Psoas muscle (tissue), 8 donors: ENCODE results near the gene BCL11B. TPM values are rescaled to one million over a fixed set of nuclear protein-coding genes. Genes with fewer than 3 reads are reported as not detected.

ENCODE experiments used
- ATAC-seq, 4 donors: fragments of 200-7000 bp; cut with Tn5 transposase; one replicate each; pipeline ENCODE4 v1.9.1; 2020; ENCODE audit warnings: moderate library complexity in 3 of 4, mild to moderate bottlenecking in 2 of 4
- DNase-seq, 2 donors: peaks; one replicate each; pipeline ENCODE4 v3.0.0-alpha.2; 2020
- H3K27ac ChIP-seq: fragments of 200-600 bp; one replicate; pipeline ENCODE4 v1.8.0; 2022
- H3K27me3 ChIP-seq, 3 donors: fragments of 200-600 bp in 1 of 3; one replicate each; pipeline versions ENCODE4 v1.6.1 to v1.8.0; 2013 to 2022; ENCODE audit warnings: low read length in 2 of 3, mild to moderate bottlenecking in 2 of 3, moderate library complexity in 1 of 3; ENCODE audit not compliant: insufficient read depth in 3 of 3
- H3K36me3 ChIP-seq, 2 donors: fragments of 200-600 bp in 1 of 2; one replicate each; pipeline versions ENCODE4 v1.6.1 to v1.8.0; 2013 to 2022; ENCODE audit warnings: low read depth in 1 of 2, mild to moderate bottlenecking in 1 of 2, moderate library complexity in 1 of 2; ENCODE audit not compliant: insufficient read depth in 1 of 2
- H3K4me1 ChIP-seq: fragments of 200-600 bp; one replicate; pipeline ENCODE4 v1.8.0; 2022
- H3K4me3 ChIP-seq: fragments of 200-600 bp; one replicate; pipeline ENCODE4 v1.8.0; 2022; ENCODE audit warnings: mild to moderate bottlenecking
- H3K9me3 ChIP-seq: fragments of 200-600 bp; one replicate; pipeline ENCODE4 v1.8.0; 2022
- CTCF ChIP-seq: fragments of 200-600 bp; IDR thresholded peaks from one replicate; pipeline ENCODE4 v1.8.0; 2022; ENCODE audit warnings: antibody characterized with exemption
- WGBS, 3 donors: extraction: QIAGEN DNeasy Blood & Tissue Kit; methylation state at CpG; one replicate each; pipeline versions ENCODE4 v1.1.6 to v1.1.7; 2013; 5-methylcytosine and 5-hydroxymethylcytosine counted together
- intact Hi-C, 2 donors: fragments of 100-400 bp; cut with DNase I; formaldehyde crosslinking; loops; one replicate each; pipeline versions ENCODE4 v1.11.0 to v1.14.2; 2022
- polyA plus RNA-seq, 3 donors: library from polyadenylated mRNA; stranded (reverse); fragments of 200-250 nt; gene quantifications; one replicate each; pipeline ENCODE4 v1.2.3, GENCODE V29; 2013
- total RNA-seq, 4 donors: library from RNA; stranded (reverse); fragmentation: NEBNext Ultra II Directional in 2 of 4; extraction: Animal tissue kit (Norgen Biotek cat#: 25700) in 2 of 4; gene quantifications; one replicate each; pipeline versions ENCODE4 v1.2.1 to v1.2.4, GENCODE V29; 2021 to 2023
- donor health status: healthy with polysubstance abuse.
- donor health status: DM: no; HTN: no; CAD: no; lungs with moderate emphysema.
- donor health status: Bipolar disorder and iron deficiency.
- donor health status: healthy.
- donor health status: DM: yes; HTN: yes; CAD: no.
- donor health status: DM: no; HTN: no; CAD: no.
- donor health status: DM: no; HTN: no; CAD: no.
- donor health status: DM: yes; HTN: yes; CAD: no.

Gene BCL11B
- total and polyA plus RNA-seq, 7 donors, result 0.01 to 0.34 (median 0.15) TPM; not detected in 2

GRCh38 chr14:99315197-99315596 lies 43.2 kb upstream of the BCL11B start:
- Histone ChIP-seq H3K36me3 (no peaks in the 10 kb centered on the region), H3K27ac (no peak overlapping the region), H3K4me3 (no peak overlapping the region), H3K9me3 (no peaks in the 10 kb centered on the region), H3K4me1 (no peaks in the 10 kb centered on the region), H3K27me3 (peaks cover 0 to 8% (median 4%) of the 10 kb centered on the region in 3 donors)
- no peak for TF ChIP-seq CTCF
- intact Hi-C loops, result no loop called here
- ATAC-seq (no peak), DNase-seq (no peak)
- WGBS, 3 donors, result 69 to 80% (median 76%) methylated on average over 8 of the region's 8 CpGs

GRCh38 chr14:99314623-99315022 lies 42.6 kb upstream of the BCL11B start:
- Histone ChIP-seq H3K36me3 (no peaks in the 10 kb centered on the region), H3K9me3 (no peaks in the 10 kb centered on the region), H3K27ac (no peak overlapping the region), H3K4me1 (no peaks in the 10 kb centered on the region), H3K4me3 (no peak overlapping the region), H3K27me3 (peaks cover 0 to 4% (median 4%) of the 10 kb centered on the region in 3 donors)
- intact Hi-C loops, result no loop called here
- 69 to 78% (median 78%) methylated on average over 9 of the region's 9 CpGs for WGBS, 3 donors
- ATAC-seq (no peak), DNase-seq (no peak)
- TF ChIP-seq CTCF, result no peak

- peaks cover 0 to 3% (median 0%) of the 10 kb centered on the region in 3 donors for H3K27me3 ChIP-seq
- no peak for ATAC-seq
- H3K27ac ChIP-seq, result no peak overlapping the region
- TF ChIP-seq CTCF, result no peak
- no peak overlapping the region for H3K4me3 ChIP-seq
- WGBS, 3 donors, result 75 to 84% (median 75%) methylated on average over 1 of the region's 1 CpG
- H3K36me3 ChIP-seq, result no peaks in the 10 kb centered on the region
- intact Hi-C loops, result no loop called here
- H3K9me3 ChIP-seq, result no peaks in the 10 kb centered on the region
- H3K4me1 ChIP-seq, result no peaks in the 10 kb centered on the region
- DNase-seq, result no peak
These were observed 41.2 kb upstream of the BCL11B start for GRCh38 chr14:99313234-99313633.

- Histone ChIP-seq H3K27ac (no peak overlapping the region), H3K4me1 (no peaks in the 10 kb centered on the region), H3K4me3 (no peak overlapping the region), H3K27me3 (peaks cover 0 to 3% (median 0%) of the 10 kb centered on the region in 3 donors), H3K36me3 (no peaks in the 10 kb centered on the region), H3K9me3 (no peaks in the 10 kb centered on the region)
- intact Hi-C loops, result no loop called here
- ATAC-seq, result no peak
- 95 to 97% (median 95%) methylated on average over 7 of the region's 7 CpGs for WGBS, 3 donors
- DNase-seq, result no peak
- no peak for TF ChIP-seq CTCF
These were observed 40.1 kb upstream of the BCL11B start for GRCh38 chr14:99312106-99312505.

GRCh38 chr14:99309220-99309766 lies 37.3 kb upstream of the BCL11B start:
- H3K4me1 ChIP-seq, result no peaks in the 10 kb centered on the region
- H3K36me3 ChIP-seq, result no peaks in the 10 kb centered on the region
- DNase-seq (no peak), ATAC-seq (no peak)
- 90 to 98% (median 92%) methylated on average over 4 of the region's 4 CpGs for WGBS, 3 donors
- H3K9me3 ChIP-seq, result no peaks in the 10 kb centered on the region
- no peaks in the 10 kb centered on the region for H3K27me3 ChIP-seq
- no peak overlapping the region for H3K4me3 ChIP-seq
- no peak overlapping the region for H3K27ac ChIP-seq
- TF ChIP-seq CTCF, result no peak
- intact Hi-C loops, result no loop called here
